Measurements from ENCODE around the gene ZNF234. TPM values are rescaled to one million over a fixed set of nuclear protein-coding genes. Genes with fewer than 3 reads are reported as not detected.

Gene ZNF234
- total RNA-seq, 1 experiment from 2014 or later: 3.4 TPM

- H3K36me3 ChIP-seq (ENCODE audit: control insufficient read depth in 1 of 2, insufficient read depth in 2 of 2, low read length in 2 of 2): no peaks in the 10 kb centered on the region; a peak in 1 of 4 replicates
- no TSS peak for BruUV-seq (replicated peaks)
- ChIA-PET CTCF (no interaction called here), RAD21 (ENCODE audit: low non-redundant PET in 1 of 2, low total read pairs in 2 of 2, uncharacterized antibody in 2 of 2, unreplicated experiment in 2 of 2) (no interaction called here), POLR2A (no interaction called here)
- no peaks in the 10 kb centered on the region for H4K20me1 ChIP-seq (ENCODE audit: insufficient read depth)
- intact Hi-C loops (cut with micrococcal nuclease): no loop called here
- no peaks in the 10 kb centered on the region for H3K9me3 ChIP-seq (ENCODE audit: control insufficient read depth in 1 of 2, insufficient read depth in 1 of 2, low read depth in 1 of 2, low read length in 2 of 2)
- no peak for TF ChIP-seq EGR1 (IDR thresholded peaks at IDR 0.05; ENCODE audit: low read depth)
- DNase-seq (ENCODE audit: low read depth, low spot score) (no peak), ATAC-seq (no peak)
- H3K27ac ChIP-seq (ENCODE audit: low read depth, low read length): no peak overlapping the region
- H3K27me3 ChIP-seq (ENCODE audit: insufficient read depth, low read length): no peaks in the 10 kb centered on the region
- H3K4me2 ChIP-seq (ENCODE audit: low read length): no peak overlapping the region
- no peaks in the 10 kb centered on the region for H3K79me2 ChIP-seq (ENCODE audit: insufficient read depth, low read length)
- no peak overlapping the region for H3K9ac ChIP-seq (ENCODE audit: low read length)
- H2AFZ ChIP-seq (ENCODE audit: low read depth, low read length, poor library complexity, severe bottlenecking): no peak overlapping the region
- no peaks in the 10 kb centered on the region for H3K9me2 ChIP-seq (ENCODE audit: insufficient read depth)
- no peak overlapping the region for H3K4me3 ChIP-seq (replicated peaks in 1 of 2; ENCODE audit: low read depth in 1 of 2, low read length in 2 of 2)
- no peaks in the 10 kb centered on the region for H3K4me1 ChIP-seq (ENCODE audit: control insufficient read depth in 1 of 2, insufficient read depth in 2 of 2, low read length in 2 of 2)
Observed at GRCh38 chr19:44149776-44150175, 8.4 kb downstream of the ZNF234 start.

- ChIA-PET RAD21 (ENCODE audit: low non-redundant PET in 1 of 2, low total read pairs in 2 of 2, uncharacterized antibody in 2 of 2, unreplicated experiment in 2 of 2) (no interaction called here), POLR2A (no interaction called here), CTCF (no interaction called here)
- intact Hi-C loops (cut with micrococcal nuclease): no loop called here
- H3K9me2 ChIP-seq (ENCODE audit: insufficient read depth): no peaks in the 10 kb centered on the region
- DNase-seq (ENCODE audit: low read depth, low spot score) (no peak), ATAC-seq (no peak)
- no peak overlapping the region for H2AFZ ChIP-seq (ENCODE audit: low read depth, low read length, poor library complexity, severe bottlenecking)
- peaks cover under 1 to 6% of the 10 kb centered on the region in 2 experiments; a peak in 1 of 4 replicates for H3K36me3 ChIP-seq (ENCODE audit: control insufficient read depth in 1 of 2, insufficient read depth in 2 of 2, low read length in 2 of 2)
- no peaks in the 10 kb centered on the region for H4K20me1 ChIP-seq (ENCODE audit: insufficient read depth)
- H3K9me3 ChIP-seq (ENCODE audit: control insufficient read depth in 1 of 2, insufficient read depth in 1 of 2, low read depth in 1 of 2, low read length in 2 of 2): peaks cover 5 to 10% of the 10 kb centered on the region in 2 experiments; a peak in 2 of 4 replicates
- H3K4me3 ChIP-seq (replicated peaks in 1 of 2; ENCODE audit: low read depth in 1 of 2, low read length in 2 of 2): no peak overlapping the region
- H3K4me2 ChIP-seq (ENCODE audit: low read length): no peak overlapping the region
- no peaks in the 10 kb centered on the region for H3K4me1 ChIP-seq (ENCODE audit: control insufficient read depth in 1 of 2, insufficient read depth in 2 of 2, low read length in 2 of 2)
- no peaks in the 10 kb centered on the region for H3K27me3 ChIP-seq (ENCODE audit: insufficient read depth, low read length)
- no peaks in the 10 kb centered on the region for H3K79me2 ChIP-seq (ENCODE audit: insufficient read depth, low read length)
- H3K27ac ChIP-seq (ENCODE audit: low read depth, low read length): no peak overlapping the region
- no TSS peak for BruUV-seq (replicated peaks)
- no peak overlapping the region for H3K9ac ChIP-seq (ENCODE audit: low read length)
- TF ChIP-seq MAX (IDR thresholded peaks at IDR 0.05) (no peak), CEBPB (IDR thresholded peaks at IDR 0.05; ENCODE audit: low read depth) (no peak), YY1 (IDR thresholded peaks at IDR 0.05; ENCODE audit: extremely low read depth, insufficient replicate concordance, low read depth, low read length) (no peak), EZH2 (IDR thresholded peaks at IDR 0.05) (no peak), SP1 (IDR thresholded peaks at IDR 0.05; ENCODE audit: low read depth) (no peak), JUND (IDR thresholded peaks at IDR 0.05) (no peak), ELF1 (IDR thresholded peaks at IDR 0.05; ENCODE audit: borderline replicate concordance, low read depth) (no peak), SIN3A (IDR thresholded peaks at IDR 0.05; ENCODE audit: low read depth) (no peak), RAD21 (IDR thresholded peaks at IDR 0.05; ENCODE audit: low read depth) (no peak), ATF3 (IDR thresholded peaks at IDR 0.05) (no peak), CBX3 (IDR thresholded peaks at IDR 0.05; ENCODE audit: low read depth) (no peak), ZNF274 (IDR thresholded peaks at IDR 0.05; ENCODE audit: low read depth, low read length) (no peak), FOSL1 (IDR thresholded peaks at IDR 0.05; ENCODE audit: low read depth) (no peak), SRF (IDR thresholded peaks at IDR 0.05; ENCODE audit: low read depth) (no peak), EZH2phosphoT487 (IDR thresholded peaks at IDR 0.05; ENCODE audit: borderline replicate concordance) (no peak), ZBTB33 (IDR thresholded peaks at IDR 0.05; ENCODE audit: extremely low read depth, insufficient replicate concordance, low read length) (no peak)
Observed at GRCh38 chr19:44151491-44151890, 10.1 kb downstream of the ZNF234 start.

Measured in HCT116 (cell line).